ENCODE results near the gene ARHGAP15.

The ARHGAP15 gene

GRCh38 chr2:143802871-143803650, 673.8 kb downstream of the ARHGAP15 start:
- no peak for DNase-seq

- DNase-seq, result no peak
Observed at GRCh38 chr2:143803936-143804335, 674.7 kb downstream of the ARHGAP15 start.

GRCh38 chr2:143805666-143806065, 676.4 kb downstream of the ARHGAP15 start:
- DNase-seq, result no peak

- no peak for DNase-seq
Observed at GRCh38 chr2:143807192-143807591, 678.0 kb downstream of the ARHGAP15 start.

- DNase-seq, result no peak
Observed at GRCh38 chr2:143807671-143808070, 678.5 kb downstream of the ARHGAP15 start.

- no peak for DNase-seq
Observed at GRCh38 chr2:143808166-143808565, 678.9 kb downstream of the ARHGAP15 start.

GRCh38 chr2:143815082-143815481, 685.9 kb downstream of the ARHGAP15 start:
- DNase-seq, result no peak

- DNase-seq, result no peak
Observed at GRCh38 chr2:143816916-143817315, 687.7 kb downstream of the ARHGAP15 start.
